Activated CD8-positive, alpha-beta memory T cell treated with anti-CD3 and anti-CD28 coated beads, Interleukin-2, amount 10 ng/mL, durations not matched to agents 7 days and 5 days (primary cell): ENCODE measurements around the gene CSTB. TPM values are rescaled to one million over a fixed set of nuclear protein-coding genes. Genes with fewer than 3 reads are reported as not detected.

Source experiments
- ATAC-seq: fragments of 150-1000 bp; cut with Tn5 transposase; one replicate; pipeline ENCODE4 v1.10.0; 2021; ENCODE audit warnings: moderate library complexity
- CTCF ChIA-PET: fragments of 350-600 bp; sonication (Branson Sonifier 250); formaldehyde crosslinking; loops from one replicate; lab custom pipeline; 2021; ENCODE audit warnings: antibody characterized with exemption; lab: Charles Lee
- DNase-seq: peaks from one replicate; pipeline ENCODE4 v3.0.0-alpha.2; 2020
- H3K27ac Mint-ChIP-seq: one replicate; pipeline ENCODE4 v1.8.0; 2021; ENCODE audit warnings: mild to moderate bottlenecking, mixed read lengths
- H3K27me3 Mint-ChIP-seq: one replicate; pipeline ENCODE4 v1.8.0; 2021; ENCODE audit warnings: mixed read lengths
- H3K36me3 Mint-ChIP-seq: one replicate; pipeline ENCODE4 v1.8.0; 2021; ENCODE audit warnings: mild to moderate bottlenecking, mixed read lengths
- H3K4me1 Mint-ChIP-seq: one replicate; pipeline ENCODE4 v1.8.0; 2021; ENCODE audit warnings: mixed read lengths
- H3K4me3 Mint-ChIP-seq: one replicate; pipeline ENCODE4 v1.8.0; 2021; ENCODE audit warnings: mild to moderate bottlenecking, moderate library complexity, mixed read lengths
- H3K9me3 Mint-ChIP-seq: one replicate; pipeline ENCODE4 v1.8.0; 2022; ENCODE audit warnings: low read depth, mixed read lengths
- total RNA-seq, 2 experiments: library from RNA; stranded (reverse); gene quantifications; one replicate each; pipeline ENCODE4 v1.2.3, GENCODE V29; 2021

Gene CSTB
- total RNA-seq, 2 experiments from 2014 or later, result 44.2 to 47.4 TPM

- CTCF ChIA-PET, result interaction anchor here (0.9 to 1.7 kb wide), 7 partner anchors 8 to 62 kb away, joined by 3 to 6 read pairs (median 4); partner anchors contain the start of genes PDXK and RRP1
- Mint-ChIP-seq H3K9me3 (no peaks in the 10 kb centered on the region), H3K27ac (peak overlapping the region; percentile 69), H3K4me1 (peaks cover 46% of the 10 kb centered on the region), H3K4me3 (peak overlapping the region; percentile 71), H3K27me3 (no peaks in the 10 kb centered on the region), H3K36me3 (peaks cover 5% of the 10 kb centered on the region)
- DNase-seq (no peak), ATAC-seq (no peak)
Measured at GRCh38 chr21:43727519-43728153, 48.5 kb downstream of the CSTB start.

- H3K4me1 Mint-ChIP-seq, result peaks cover 47% of the 10 kb centered on the region
- DNase-seq (no peak), ATAC-seq (no peak)
- H3K4me3 Mint-ChIP-seq, result no peak overlapping the region
- peaks cover 5% of the 10 kb centered on the region for H3K36me3 Mint-ChIP-seq
- H3K9me3 Mint-ChIP-seq, result no peaks in the 10 kb centered on the region
- no peaks in the 10 kb centered on the region for H3K27me3 Mint-ChIP-seq
- CTCF ChIA-PET, result interaction anchor here (0.9 to 1.6 kb wide), 2 partner anchors 8 to 32 kb away, joined by 3 to 6 read pairs; partner anchors contain the start of gene PDXK
- H3K27ac Mint-ChIP-seq, result no peak overlapping the region
Measured at GRCh38 chr21:43726686-43727518, 49.2 kb downstream of the CSTB start.

Other genes with a start within 250 kb of the CSTB start
- gene HSF2BP, start 116.8 kb downstream of the CSTB start, total RNA-seq, result under 1 TPM; 0.21 to 0.47 TPM
- gene RRP1B, start 116.7 kb downstream of the CSTB start, total RNA-seq, result 10 to 100 TPM; 49.1 to 50.4 TPM
- gene PDXK, start 57.2 kb downstream of the CSTB start, total RNA-seq, result 10 to 100 TPM; 95.3 to 99.6 TPM
- 10 to 100 TPM; 37.7 to 45.2 TPM for gene RRP1, start 13.3 kb upstream of the CSTB start, total RNA-seq
- 100 to 1,000 TPM in 1 of 2 experiments, 10 to 100 TPM in 1; 94.3 to 101 TPM for gene AGPAT3, start 88.9 kb upstream of the CSTB start, total RNA-seq
- 10 to 100 TPM; 71.5 to 71.7 TPM for gene TRAPPC10, start 236.0 kb upstream of the CSTB start, total RNA-seq